ENCODE measurements around the gene STK16. TPM values are rescaled to one million over a fixed set of nuclear protein-coding genes. Genes with fewer than 3 reads are reported as not detected.

STK16 gene
- total and polyA plus RNA-seq, 2 of the 4 experiments (the other 2 are of a cell fraction): 44.4 to 50.1 TPM

DNA sequence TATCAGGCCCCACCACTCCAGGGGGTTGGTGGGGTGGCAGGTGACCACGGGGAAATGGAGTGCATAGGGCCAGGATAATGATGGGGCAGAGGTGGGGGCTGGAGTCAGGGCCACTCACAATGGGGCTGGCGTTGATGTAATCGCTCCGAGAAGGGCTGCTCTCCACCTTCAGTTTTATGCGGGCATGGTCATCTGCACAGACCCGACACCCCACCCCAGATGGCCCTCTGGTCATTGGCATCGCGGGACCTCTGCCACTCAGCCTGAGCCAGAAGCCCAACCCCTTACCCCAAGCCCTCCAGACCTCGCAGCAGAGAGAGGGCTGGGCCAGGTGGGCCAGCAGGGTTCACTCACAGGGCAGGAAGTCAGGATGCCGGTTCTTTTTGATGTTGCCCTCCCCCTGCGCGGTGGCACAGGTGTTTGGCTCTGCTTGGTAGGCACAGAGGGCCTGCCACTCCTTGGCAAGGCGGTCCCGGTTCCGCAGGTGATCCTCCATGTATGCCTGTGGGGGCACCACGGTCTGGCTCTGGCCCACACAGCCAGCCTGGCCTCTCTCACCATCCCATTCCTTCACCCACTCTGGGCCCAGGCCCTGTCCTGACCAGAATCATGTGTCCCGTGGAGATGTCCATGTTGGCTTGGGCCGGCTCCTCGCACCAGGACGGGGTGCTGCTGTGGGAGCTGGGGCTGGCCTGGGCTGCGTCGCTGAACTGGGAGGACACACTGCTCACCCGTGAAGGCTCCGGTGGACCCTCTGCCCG lies 51.5 kb downstream of the STK16 start:
- Histone ChIP-seq H3K9me3 (ENCODE audit: control insufficient read depth, insufficient read depth, low read length) (no peaks in the 10 kb centered on the region), H3K36me3 (ENCODE audit: control insufficient read depth, insufficient read depth, low read length) (no peaks in the 10 kb centered on the region), H4K20me1 (ENCODE audit: insufficient read depth, low read length) (no peaks in the 10 kb centered on the region), H4K8ac (ENCODE audit: low read depth in 2 of 2, low read length in 2 of 2) (no peak overlapping the region), H3K18ac (ENCODE audit: low read depth, low read length) (no peak overlapping the region), H3K79me1 (ENCODE audit: low read depth in 1 of 2, low read length in 2 of 2) (no peaks in the 10 kb centered on the region), H3K27ac (ENCODE audit: insufficient read depth, low read length) (no peak overlapping the region), H4K91ac (ENCODE audit: insufficient read depth, low read depth, low read length) (no peak overlapping the region), H3K4me3 (ENCODE audit: insufficient read depth, low read depth, low read length) (no peak overlapping the region), H2BK20ac (ENCODE audit: low read depth, low read length) (no peak overlapping the region), H3K4ac (ENCODE audit: low read depth, low read length) (no peak overlapping the region), H3K23ac (ENCODE audit: low read depth, low read length) (no peak overlapping the region), H2BK15ac (ENCODE audit: low read depth, low read length) (no peak overlapping the region), H2BK5ac (ENCODE audit: low read depth, low read length, poor library complexity, severe bottlenecking) (no peak overlapping the region), H3K4me1 (ENCODE audit: control insufficient read depth, insufficient read depth, low read length) (peaks cover 8% of the 10 kb centered on the region; the same call in 1 of the 2 replicates), H3K14ac (replicated peaks; ENCODE audit: low read depth, low read length) (no peak overlapping the region), H2AK9ac (replicated peaks; ENCODE audit: low read depth, low read length, poor library complexity) (no peak overlapping the region), H2BK120ac (ENCODE audit: low read depth, low read length) (no peak overlapping the region), H2AK5ac (ENCODE audit: low read depth, low read length) (no peak overlapping the region), H3K27me3 (ENCODE audit: control insufficient read depth, insufficient read depth, low read length) (no peaks in the 10 kb centered on the region), H3K4me2 (ENCODE audit: low read depth, low read length) (no peak overlapping the region), H4K5ac (ENCODE audit: low read depth, low read length) (no peak overlapping the region), H2AFZ (replicated peaks; ENCODE audit: low read length, poor library complexity) (no peak overlapping the region), H3K9me1 (ENCODE audit: insufficient read depth, low read length) (no peaks in the 10 kb centered on the region), H3K9ac (ENCODE audit: low read depth, low read length) (no peak overlapping the region), H3K56ac (ENCODE audit: extremely low read depth, insufficient read depth, low read length) (no peak overlapping the region)
- no peak for ATAC-seq (ENCODE audit: low read depth)
- POLR2A ChIA-PET (ENCODE audit: unreplicated experiment): no interaction called here
- dilution Hi-C loops (cut with HindIII; ENCODE audit: low sequenced_read_pairs, unreplicated experiment) (no loop called here), intact Hi-C loops (cut with micrococcal nuclease) (loop anchor here (5.0 kb wide), 2 partner anchors 235 to 240 kb away; no protein-coding TSS in a partner anchor), in situ Hi-C loops (cut with MboI; ENCODE audit: low sequenced_read_pairs) (loop anchor here (5.0 kb wide), 1 partner anchor 125 kb away; the partner anchor contains the start of gene SLC23A3)
- CTCF ChIA-PET: no interaction called here
- WGBS, 2 experiments (ENCODE audit: extremely low coverage in 2 of 2, insufficient read length in 1 of 2): 95% methylated on average over 17 of the region's 25 CpGs; no CpG with 5 or more reads in 1 of the 2 experiments
- BruUV-seq (replicated peaks): no TSS peak
- no peak for DNase-seq
- TF ChIP-seq CHD1 (IDR thresholded peaks at IDR 0.05; ENCODE audit: low read depth, low read length): no peak
- no peak for TF ChIP-seq CEBPB (IDR thresholded peaks at IDR 0.05; ENCODE audit: low read depth, low read length)
- TF ChIP-seq SMC3 (IDR thresholded peaks at IDR 0.05; ENCODE audit: low read depth, low read length): no peak
- TF ChIP-seq MAZ (IDR thresholded peaks at IDR 0.05; ENCODE audit: borderline replicate concordance, low read depth, low read length): no peak
- TF ChIP-seq MAFK (IDR thresholded peaks at IDR 0.05; ENCODE audit: low read depth, low read length): no peak
- TF ChIP-seq, protein P1, sequence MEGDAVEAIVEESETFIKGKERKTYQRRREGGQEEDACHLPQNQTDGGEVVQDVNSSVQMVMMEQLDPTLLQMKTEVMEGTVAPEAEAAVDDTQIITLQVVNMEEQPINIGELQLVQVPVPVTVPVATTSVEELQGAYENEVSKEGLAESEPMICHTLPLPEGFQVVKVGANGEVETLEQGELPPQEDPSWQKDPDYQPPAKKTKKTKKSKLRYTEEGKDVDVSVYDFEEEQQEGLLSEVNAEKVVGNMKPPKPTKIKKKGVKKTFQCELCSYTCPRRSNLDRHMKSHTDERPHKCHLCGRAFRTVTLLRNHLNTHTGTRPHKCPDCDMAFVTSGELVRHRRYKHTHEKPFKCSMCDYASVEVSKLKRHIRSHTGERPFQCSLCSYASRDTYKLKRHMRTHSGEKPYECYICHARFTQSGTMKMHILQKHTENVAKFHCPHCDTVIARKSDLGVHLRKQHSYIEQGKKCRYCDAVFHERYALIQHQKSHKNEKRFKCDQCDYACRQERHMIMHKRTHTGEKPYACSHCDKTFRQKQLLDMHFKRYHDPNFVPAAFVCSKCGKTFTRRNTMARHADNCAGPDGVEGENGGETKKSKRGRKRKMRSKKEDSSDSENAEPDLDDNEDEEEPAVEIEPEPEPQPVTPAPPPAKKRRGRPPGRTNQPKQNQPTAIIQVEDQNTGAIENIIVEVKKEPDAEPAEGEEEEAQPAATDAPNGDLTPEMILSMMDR (conservative IDR thresholded peaks at IDR 0.05; ENCODE audit: low read depth, low read length): no peak
- no peak for TF ChIP-seq RAD21 (IDR thresholded peaks at IDR 0.05; ENCODE audit: low read length)
- TF ChIP-seq, protein P2, sequence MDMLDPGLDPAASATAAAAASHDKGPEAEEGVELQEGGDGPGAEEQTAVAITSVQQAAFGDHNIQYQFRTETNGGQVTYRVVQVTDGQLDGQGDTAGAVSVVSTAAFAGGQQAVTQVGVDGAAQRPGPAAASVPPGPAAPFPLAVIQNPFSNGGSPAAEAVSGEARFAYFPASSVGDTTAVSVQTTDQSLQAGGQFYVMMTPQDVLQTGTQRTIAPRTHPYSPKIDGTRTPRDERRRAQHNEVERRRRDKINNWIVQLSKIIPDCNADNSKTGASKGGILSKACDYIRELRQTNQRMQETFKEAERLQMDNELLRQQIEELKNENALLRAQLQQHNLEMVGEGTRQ (IDR thresholded peaks at IDR 0.05; ENCODE audit: low read depth, low read length): no peak
- TF ChIP-seq FOS (IDR thresholded peaks at IDR 0.05; ENCODE audit: low read depth, low read length): no peak
- no peak for TF ChIP-seq POLR2A (IDR thresholded peaks at IDR 0.05; ENCODE audit: low read depth, low read length)
- TF ChIP-seq MXI1 (IDR thresholded peaks at IDR 0.05; ENCODE audit: borderline replicate concordance, low read depth, low read length): no peak
- TF ChIP-seq RFX5 (IDR thresholded peaks at IDR 0.05; ENCODE audit: low read depth, low read length): no peak
- no peak for TF ChIP-seq RCOR1 (IDR thresholded peaks at IDR 0.05; ENCODE audit: insufficient replicate concordance, low read length)
- no peak for TF ChIP-seq BHLHE40 (IDR thresholded peaks at IDR 0.05; ENCODE audit: low read depth, low read length)
- TF ChIP-seq, protein P3, sequence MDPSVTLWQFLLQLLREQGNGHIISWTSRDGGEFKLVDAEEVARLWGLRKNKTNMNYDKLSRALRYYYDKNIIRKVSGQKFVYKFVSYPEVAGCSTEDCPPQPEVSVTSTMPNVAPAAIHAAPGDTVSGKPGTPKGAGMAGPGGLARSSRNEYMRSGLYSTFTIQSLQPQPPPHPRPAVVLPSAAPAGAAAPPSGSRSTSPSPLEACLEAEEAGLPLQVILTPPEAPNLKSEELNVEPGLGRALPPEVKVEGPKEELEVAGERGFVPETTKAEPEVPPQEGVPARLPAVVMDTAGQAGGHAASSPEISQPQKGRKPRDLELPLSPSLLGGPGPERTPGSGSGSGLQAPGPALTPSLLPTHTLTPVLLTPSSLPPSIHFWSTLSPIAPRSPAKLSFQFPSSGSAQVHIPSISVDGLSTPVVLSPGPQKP (IDR thresholded peaks at IDR 0.05; ENCODE audit: borderline replicate concordance, low read depth, low read length): no peak

All from IMR-90 (cell line).